HCT116 (cell line): ENCODE results near the gene TRAPPC4. TPM values are rescaled to one million over a fixed set of nuclear protein-coding genes. Genes with fewer than 3 reads are reported as not detected.

ENCODE experiments used
- ATAC-seq: fragments of 200-7000 bp; cut with Tn5 transposase; 2 replicates; pipeline ENCODE4 v1.9.1; 2020; ENCODE audit warnings: mild to moderate bottlenecking, moderate library complexity
- BruUV-seq: library from RNA; stranded (reverse); fragments of 400-500 nt; replicated peaks from 2 replicates; lab custom pipeline; 2021; lab: Mats Ljungman, UMichigan
- CTCF ChIA-PET: fragments of 300-600 bp; sonication (Branson Sonifier 250); formaldehyde crosslinking; loops from one replicate; lab custom pipeline; 2021; ENCODE audit warnings: antibody characterized with exemption; lab: Charles Lee
- POLR2A ChIA-PET: fragments of 300-600, 350-600 bp; sonication (Branson Sonifier 250); formaldehyde crosslinking; loops from one replicate; lab custom pipeline; 2021; ENCODE audit warnings: antibody characterized with exemption; lab: Charles Lee
- RAD21 ChIA-PET, 2 experiments: fragments of 300-600 bp; sonication (Branson Sonifier 250); formaldehyde crosslinking; loops; one replicate each; lab custom pipeline; 2023; ENCODE audit warnings: low total read pairs in 2 of 2; ENCODE audit not compliant: uncharacterized antibody in 2 of 2, unreplicated experiment in 2 of 2, low non-redundant PET in 1 of 2; lab: Charles Lee
- DNase-seq: peaks from one replicate; pipeline ENCODE4 v3.0.0-alpha.2; 2010; ENCODE audit warnings: low read depth, low spot score
- H2AFZ ChIP-seq: fragments of 200-600 bp; shearing (Covaris generic), sonication (generic); 2 replicates; pipeline ENCODE4 v1.6.1; 2017; ENCODE audit warnings: low read depth, mixed run types, mixed read lengths, antibody characterized with exemption, low read length; ENCODE audit not compliant: poor library complexity, severe bottlenecking
- H3K27ac ChIP-seq: 2 replicates; pipeline ENCODE4 v1.5.1; 2012; ENCODE audit warnings: low read depth, low read length
- H3K27me3 ChIP-seq: fragments of 200-600 bp; sonication (generic); 2 replicates; pipeline ENCODE4 v1.6.1; 2016; ENCODE audit warnings: mixed run types, low read length, mixed read lengths; ENCODE audit not compliant: insufficient read depth
- H3K36me3 ChIP-seq, 2 experiments: fragments of 200-500 bp in 1 of 2; fragments of 200-600 bp in 1 of 2; sonication (Bioruptor generic) in 1 of 2; sonication (generic) in 1 of 2; 2 replicates each; pipeline versions ENCODE4 v1.5.1 to v1.6.1; 2014 to 2016; ENCODE audit warnings: low read length in 2 of 2, inconsistent platforms in 1 of 2, mixed read lengths in 1 of 2, mixed run types in 1 of 2; ENCODE audit not compliant: insufficient read depth in 2 of 2, control insufficient read depth in 1 of 2
- H3K4me1 ChIP-seq, 2 experiments: fragments of 200-600 bp in 1 of 2; sonication (generic) in 1 of 2; 2 replicates each; pipeline versions ENCODE4 v1.5.1 to v1.6.1; 2012 to 2017; ENCODE audit warnings: low read length in 2 of 2, inconsistent platforms in 1 of 2, mild to moderate bottlenecking in 1 of 2, mixed read lengths in 1 of 2, mixed run types in 1 of 2, moderate library complexity in 1 of 2; ENCODE audit not compliant: insufficient read depth in 2 of 2, control insufficient read depth in 1 of 2
- H3K4me2 ChIP-seq: fragments of 200-600 bp; sonication (generic); 2 replicates; pipeline ENCODE4 v1.6.1; 2017; ENCODE audit warnings: mixed run types, low read length, mixed read lengths
- H3K4me3 ChIP-seq, 2 experiments: fragments of 200-600 bp in 1 of 2; sonication (generic) in 1 of 2; replicated peaks in 1 of 2; 2 replicates each; pipeline ENCODE4 v1.5.1; 2011 to 2016; ENCODE audit warnings: low read length in 2 of 2, control low read depth in 1 of 2, low read depth in 1 of 2, mild to moderate bottlenecking in 1 of 2, mixed read lengths in 1 of 2, mixed run types in 1 of 2
- H3K79me2 ChIP-seq: fragments of 200-600 bp; sonication (generic); 2 replicates; pipeline ENCODE4 v1.6.1; 2017; ENCODE audit warnings: mild to moderate bottlenecking, mixed run types, low read length, moderate library complexity, mixed read lengths; ENCODE audit not compliant: insufficient read depth
- H3K9ac ChIP-seq: fragments of 200-600 bp; sonication (generic); 2 replicates; pipeline ENCODE4 v1.6.1; 2016; ENCODE audit warnings: low read length, mixed read lengths
- H3K9me2 ChIP-seq: fragments of 200-600 bp; sonication (generic), shearing (Covaris generic); 2 replicates; pipeline ENCODE4 v1.6.1; 2017; ENCODE audit warnings: mixed run types, mild to moderate bottlenecking, moderate library complexity; ENCODE audit not compliant: insufficient read depth
- H3K9me3 ChIP-seq, 2 experiments: fragments of 200-500 bp in 1 of 2; fragments of 200-600 bp in 1 of 2; sonication (Bioruptor generic) in 1 of 2; sonication (generic) in 1 of 2; 2 replicates each; pipeline ENCODE4 v1.6.1; 2014 to 2017; ENCODE audit warnings: low read length in 2 of 2, mixed read lengths in 2 of 2, inconsistent platforms in 1 of 2, low read depth in 1 of 2, mild to moderate bottlenecking in 1 of 2, mixed run types in 1 of 2, moderate library complexity in 1 of 2; ENCODE audit not compliant: control insufficient read depth in 1 of 2, insufficient read depth in 1 of 2
- H4K20me1 ChIP-seq: fragments of 200-600 bp; sonication (generic), shearing (Covaris generic); 2 replicates; pipeline ENCODE4 v1.6.1; 2017; ENCODE audit warnings: mixed run types, mild to moderate bottlenecking, moderate library complexity; ENCODE audit not compliant: insufficient read depth
- CBX3 ChIP-seq: IDR thresholded peaks from 2 replicates; pipeline ENCODE4 v1.6.1; 2012; ENCODE audit warnings: low read depth
- ELF1 ChIP-seq: IDR thresholded peaks from 2 replicates; pipeline ENCODE4 v1.6.1; 2012; ENCODE audit warnings: low read depth, borderline replicate concordance
- EZH2 ChIP-seq: fragments of 200-600 bp; sonication (generic); IDR thresholded peaks from 2 replicates; pipeline ENCODE4 v1.6.1; 2017; ENCODE audit warnings: antibody characterized with exemption, mixed run types
- EZH2phosphoT487 ChIP-seq: fragments of 200-600 bp; IDR thresholded peaks from 2 replicates; pipeline ENCODE4 v1.6.1; 2018; ENCODE audit warnings: antibody characterized with exemption, borderline replicate concordance
- POLR2A ChIP-seq: IDR thresholded peaks from 2 replicates; pipeline ENCODE4 v1.7.0; 2011; ENCODE audit warnings: borderline replicate concordance; ENCODE audit not compliant: insufficient read depth, insufficient read length; ENCODE audit errors: extremely low read depth
- RAD21 ChIP-seq: IDR thresholded peaks from 2 replicates; pipeline ENCODE4 v1.6.1; 2012; ENCODE audit warnings: low read depth, mild to moderate bottlenecking
- SRF ChIP-seq: IDR thresholded peaks from 2 replicates; pipeline ENCODE4 v1.6.1; 2012; ENCODE audit warnings: low read depth
- TCF7L2 ChIP-seq: IDR thresholded peaks from 2 replicates; pipeline ENCODE4 v1.7.0; 2011; ENCODE audit warnings: borderline replicate concordance, inconsistent platforms; ENCODE audit not compliant: insufficient read depth, insufficient read length; ENCODE audit errors: extremely low read depth
- YY1 ChIP-seq: IDR thresholded peaks from 2 replicates; pipeline ENCODE4 v1.6.1; 2011; ENCODE audit warnings: low read length, low read depth, moderate library complexity, mild to moderate bottlenecking; ENCODE audit not compliant: insufficient replicate concordance; ENCODE audit errors: extremely low read depth
- intact Hi-C: fragments of 100-400 bp; cut with micrococcal nuclease; formaldehyde crosslinking; loops from 2 replicates; pipeline ENCODE4 v1.10.0; 2022
- total RNA-seq: library from RNA; stranded (reverse); gene quantifications from one replicate; pipeline ENCODE4 v1.2.1, GENCODE V29; 2021; ENCODE audit not compliant: unreplicated experiment
- TF ChIP-seq, protein P1 (sequence below): IDR thresholded peaks from 2 replicates; pipeline ENCODE4 v1.6.1; 2011; ENCODE audit warnings: mild to moderate bottlenecking, low read length, moderate library complexity; ENCODE audit not compliant: insufficient replicate concordance; ENCODE audit errors: extremely low read depth
- TF ChIP-seq, protein P2 (sequence below): IDR thresholded peaks from 2 replicates; pipeline ENCODE4 v1.6.1; 2012
- TF ChIP-seq, protein P3 (sequence below), 3 experiments: fragments of 200-600 bp in 1 of 3; sonication (generic) in 1 of 3; IDR thresholded peaks in 2 of 3; conservative IDR thresholded peaks in 1 of 3; 2 replicates each; pipeline ENCODE4 v1.5.1; 2012 to 2017; ENCODE audit warnings: low read depth in 2 of 3, low read length in 2 of 3, antibody characterized with exemption in 1 of 3, borderline replicate concordance in 1 of 3, control low read depth in 1 of 3, mild to moderate bottlenecking in 1 of 3, mixed read lengths in 1 of 3, mixed run types in 1 of 3, moderate library complexity in 1 of 3; ENCODE audit not compliant: insufficient read depth in 1 of 3

TRAPPC4 gene
- total RNA-seq, 1 experiment from 2014 or later: 61.6 TPM

DNA sequence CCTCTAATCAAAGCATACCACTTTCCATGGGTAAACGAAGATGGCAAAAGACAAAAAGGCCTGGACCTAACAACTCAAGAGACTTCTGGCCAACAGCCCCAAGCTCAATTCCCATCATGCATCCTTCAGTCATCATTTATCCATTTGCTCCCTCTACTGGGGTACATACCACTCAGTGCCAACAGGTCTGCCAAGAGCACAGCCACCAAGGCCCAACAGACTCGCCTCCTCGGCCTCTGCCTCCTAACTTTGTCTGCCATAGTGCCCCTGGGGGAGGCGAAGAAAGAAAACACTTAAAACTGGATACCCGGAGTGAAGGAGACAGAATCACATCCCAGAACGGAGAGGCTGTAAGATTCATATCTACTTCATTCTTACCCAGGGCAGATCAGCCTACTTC, 37.3 kb downstream of the TRAPPC4 start:
- no peak for ATAC-seq
- RAD21 ChIA-PET: interaction anchor here in 1 of 2 experiments (0.8 kb wide), 1 partner anchor 12 kb away, joined by 3 read pairs; the partner anchor contains the start of gene VPS11
- peak overlapping the region; percentile 68 for H3K27ac ChIP-seq

More for the DNA sequence above, 37.3 kb downstream of the TRAPPC4 start:
- BruUV-seq: no TSS peak
- Histone ChIP-seq H3K79me2 (peaks cover 19% of the 10 kb centered on the region), H3K9me2 (no peaks in the 10 kb centered on the region), H3K4me1 (peaks cover 3 to 16% of the 10 kb centered on the region in 2 experiments; a peak in 3 of 4 replicates), H3K27me3 (no peaks in the 10 kb centered on the region), H4K20me1 (no peaks in the 10 kb centered on the region), H2AFZ (no peak overlapping the region), H3K4me2 (peak overlapping the region; percentile 78), H3K36me3 (peaks cover 29 to 31% of the 10 kb centered on the region in 2 experiments; a peak in 3 of 4 replicates), H3K4me3 (peak overlapping the region; percentile 67 to 96), H3K9ac (peak overlapping the region; percentile 95), H3K9me3 (no peaks in the 10 kb centered on the region)
- intact Hi-C loops: loop anchor here (1.0 kb wide), 1 partner anchor 325 kb away; the partner anchor contains the start of gene USP2
- peak; percentile 42 for DNase-seq
- no peak for TF ChIP-seq TCF7L2
- TF ChIP-seq POLR2A: no peak
- TF ChIP-seq EZH2: no peak
- TF ChIP-seq, protein P1, sequence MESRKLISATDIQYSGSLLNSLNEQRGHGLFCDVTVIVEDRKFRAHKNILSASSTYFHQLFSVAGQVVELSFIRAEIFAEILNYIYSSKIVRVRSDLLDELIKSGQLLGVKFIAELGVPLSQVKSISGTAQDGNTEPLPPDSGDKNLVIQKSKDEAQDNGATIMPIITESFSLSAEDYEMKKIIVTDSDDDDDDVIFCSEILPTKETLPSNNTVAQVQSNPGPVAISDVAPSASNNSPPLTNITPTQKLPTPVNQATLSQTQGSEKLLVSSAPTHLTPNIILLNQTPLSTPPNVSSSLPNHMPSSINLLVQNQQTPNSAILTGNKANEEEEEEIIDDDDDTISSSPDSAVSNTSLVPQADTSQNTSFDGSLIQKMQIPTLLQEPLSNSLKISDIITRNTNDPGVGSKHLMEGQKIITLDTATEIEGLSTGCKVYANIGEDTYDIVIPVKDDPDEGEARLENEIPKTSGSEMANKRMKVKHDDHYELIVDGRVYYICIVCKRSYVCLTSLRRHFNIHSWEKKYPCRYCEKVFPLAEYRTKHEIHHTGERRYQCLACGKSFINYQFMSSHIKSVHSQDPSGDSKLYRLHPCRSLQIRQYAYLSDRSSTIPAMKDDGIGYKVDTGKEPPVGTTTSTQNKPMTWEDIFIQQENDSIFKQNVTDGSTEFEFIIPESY: no peak
- TF ChIP-seq, protein P2, sequence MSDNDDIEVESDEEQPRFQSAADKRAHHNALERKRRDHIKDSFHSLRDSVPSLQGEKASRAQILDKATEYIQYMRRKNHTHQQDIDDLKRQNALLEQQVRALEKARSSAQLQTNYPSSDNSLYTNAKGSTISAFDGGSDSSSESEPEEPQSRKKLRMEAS: no peak
- peak; percentile 58 for TF ChIP-seq RAD21
- no peak for TF ChIP-seq SRF
- no peak for TF ChIP-seq YY1
- TF ChIP-seq, protein P3, sequence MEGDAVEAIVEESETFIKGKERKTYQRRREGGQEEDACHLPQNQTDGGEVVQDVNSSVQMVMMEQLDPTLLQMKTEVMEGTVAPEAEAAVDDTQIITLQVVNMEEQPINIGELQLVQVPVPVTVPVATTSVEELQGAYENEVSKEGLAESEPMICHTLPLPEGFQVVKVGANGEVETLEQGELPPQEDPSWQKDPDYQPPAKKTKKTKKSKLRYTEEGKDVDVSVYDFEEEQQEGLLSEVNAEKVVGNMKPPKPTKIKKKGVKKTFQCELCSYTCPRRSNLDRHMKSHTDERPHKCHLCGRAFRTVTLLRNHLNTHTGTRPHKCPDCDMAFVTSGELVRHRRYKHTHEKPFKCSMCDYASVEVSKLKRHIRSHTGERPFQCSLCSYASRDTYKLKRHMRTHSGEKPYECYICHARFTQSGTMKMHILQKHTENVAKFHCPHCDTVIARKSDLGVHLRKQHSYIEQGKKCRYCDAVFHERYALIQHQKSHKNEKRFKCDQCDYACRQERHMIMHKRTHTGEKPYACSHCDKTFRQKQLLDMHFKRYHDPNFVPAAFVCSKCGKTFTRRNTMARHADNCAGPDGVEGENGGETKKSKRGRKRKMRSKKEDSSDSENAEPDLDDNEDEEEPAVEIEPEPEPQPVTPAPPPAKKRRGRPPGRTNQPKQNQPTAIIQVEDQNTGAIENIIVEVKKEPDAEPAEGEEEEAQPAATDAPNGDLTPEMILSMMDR (IDR thresholded peaks at IDR 0.05 in 2 of 3, conservative IDR thresholded peaks at IDR 0.05 in 1 of 3; ENCODE audit: borderline replicate concordance in 1 of 3, insufficient read depth in 1 of 3, low read depth in 2 of 3, low read length in 2 of 3): peak in 2 of 3 experiments; percentile 26 to 43; a peak in 2 of 6 replicates
- no peak for TF ChIP-seq CBX3
- TF ChIP-seq EZH2phosphoT487: no peak
- no peak for TF ChIP-seq ELF1
- ChIA-PET CTCF (interaction anchor here (0.8 to 2.0 kb wide), 4 partner anchors 11 to 366 kb away, joined by 3 to 9 read pairs (median 3); partner anchors contain the start of gene VPS11), POLR2A (interaction anchor here (1.0 to 1.7 kb wide), 5 partner anchors 10 to 282 kb away, joined by 3 to 6 read pairs (median 3); partner anchors contain the start of gene DPAGT1)
